HCT116 (cell line): ENCODE results near the gene STEAP4. TPM values are rescaled to one million over a fixed set of nuclear protein-coding genes. Genes with fewer than 3 reads are reported as not detected.

Experiments used
- ATAC-seq: fragments of 200-7000 bp; cut with Tn5 transposase; 2 replicates; pipeline ENCODE4 v1.9.1; 2020; ENCODE audit warnings: mild to moderate bottlenecking, moderate library complexity
- BruUV-seq: library from RNA; stranded (reverse); fragments of 400-500 nt; replicated peaks from 2 replicates; lab custom pipeline; 2021; lab: Mats Ljungman, UMichigan
- CTCF ChIA-PET: fragments of 300-600 bp; sonication (Branson Sonifier 250); formaldehyde crosslinking; loops from one replicate; lab custom pipeline; 2021; ENCODE audit warnings: antibody characterized with exemption; lab: Charles Lee
- POLR2A ChIA-PET: fragments of 300-600, 350-600 bp; sonication (Branson Sonifier 250); formaldehyde crosslinking; loops from one replicate; lab custom pipeline; 2021; ENCODE audit warnings: antibody characterized with exemption; lab: Charles Lee
- RAD21 ChIA-PET, 2 experiments: fragments of 300-600 bp; sonication (Branson Sonifier 250); formaldehyde crosslinking; loops; one replicate each; lab custom pipeline; 2023; ENCODE audit warnings: low total read pairs in 2 of 2; ENCODE audit not compliant: uncharacterized antibody in 2 of 2, unreplicated experiment in 2 of 2, low non-redundant PET in 1 of 2; lab: Charles Lee
- DNase-seq: peaks from one replicate; pipeline ENCODE4 v3.0.0-alpha.2; 2010; ENCODE audit warnings: low read depth, low spot score
- H2AFZ ChIP-seq: fragments of 200-600 bp; shearing (Covaris generic), sonication (generic); 2 replicates; pipeline ENCODE4 v1.6.1; 2017; ENCODE audit warnings: low read depth, mixed run types, mixed read lengths, antibody characterized with exemption, low read length; ENCODE audit not compliant: poor library complexity, severe bottlenecking
- H3K27ac ChIP-seq: 2 replicates; pipeline ENCODE4 v1.5.1; 2012; ENCODE audit warnings: low read depth, low read length
- H3K27me3 ChIP-seq: fragments of 200-600 bp; sonication (generic); 2 replicates; pipeline ENCODE4 v1.6.1; 2016; ENCODE audit warnings: mixed run types, low read length, mixed read lengths; ENCODE audit not compliant: insufficient read depth
- H3K36me3 ChIP-seq, 2 experiments: fragments of 200-500 bp in 1 of 2; fragments of 200-600 bp in 1 of 2; sonication (Bioruptor generic) in 1 of 2; sonication (generic) in 1 of 2; 2 replicates each; pipeline versions ENCODE4 v1.5.1 to v1.6.1; 2014 to 2016; ENCODE audit warnings: low read length in 2 of 2, inconsistent platforms in 1 of 2, mixed read lengths in 1 of 2, mixed run types in 1 of 2; ENCODE audit not compliant: insufficient read depth in 2 of 2, control insufficient read depth in 1 of 2
- H3K4me1 ChIP-seq, 2 experiments: fragments of 200-600 bp in 1 of 2; sonication (generic) in 1 of 2; 2 replicates each; pipeline versions ENCODE4 v1.5.1 to v1.6.1; 2012 to 2017; ENCODE audit warnings: low read length in 2 of 2, inconsistent platforms in 1 of 2, mild to moderate bottlenecking in 1 of 2, mixed read lengths in 1 of 2, mixed run types in 1 of 2, moderate library complexity in 1 of 2; ENCODE audit not compliant: insufficient read depth in 2 of 2, control insufficient read depth in 1 of 2
- H3K4me2 ChIP-seq: fragments of 200-600 bp; sonication (generic); 2 replicates; pipeline ENCODE4 v1.6.1; 2017; ENCODE audit warnings: mixed run types, low read length, mixed read lengths
- H3K4me3 ChIP-seq, 2 experiments: fragments of 200-600 bp in 1 of 2; sonication (generic) in 1 of 2; replicated peaks in 1 of 2; 2 replicates each; pipeline ENCODE4 v1.5.1; 2011 to 2016; ENCODE audit warnings: low read length in 2 of 2, control low read depth in 1 of 2, low read depth in 1 of 2, mild to moderate bottlenecking in 1 of 2, mixed read lengths in 1 of 2, mixed run types in 1 of 2
- H3K79me2 ChIP-seq: fragments of 200-600 bp; sonication (generic); 2 replicates; pipeline ENCODE4 v1.6.1; 2017; ENCODE audit warnings: mild to moderate bottlenecking, mixed run types, low read length, moderate library complexity, mixed read lengths; ENCODE audit not compliant: insufficient read depth
- H3K9ac ChIP-seq: fragments of 200-600 bp; sonication (generic); 2 replicates; pipeline ENCODE4 v1.6.1; 2016; ENCODE audit warnings: low read length, mixed read lengths
- H3K9me2 ChIP-seq: fragments of 200-600 bp; sonication (generic), shearing (Covaris generic); 2 replicates; pipeline ENCODE4 v1.6.1; 2017; ENCODE audit warnings: mixed run types, mild to moderate bottlenecking, moderate library complexity; ENCODE audit not compliant: insufficient read depth
- H3K9me3 ChIP-seq, 2 experiments: fragments of 200-500 bp in 1 of 2; fragments of 200-600 bp in 1 of 2; sonication (Bioruptor generic) in 1 of 2; sonication (generic) in 1 of 2; 2 replicates each; pipeline ENCODE4 v1.6.1; 2014 to 2017; ENCODE audit warnings: low read length in 2 of 2, mixed read lengths in 2 of 2, inconsistent platforms in 1 of 2, low read depth in 1 of 2, mild to moderate bottlenecking in 1 of 2, mixed run types in 1 of 2, moderate library complexity in 1 of 2; ENCODE audit not compliant: control insufficient read depth in 1 of 2, insufficient read depth in 1 of 2
- H4K20me1 ChIP-seq: fragments of 200-600 bp; sonication (generic), shearing (Covaris generic); 2 replicates; pipeline ENCODE4 v1.6.1; 2017; ENCODE audit warnings: mixed run types, mild to moderate bottlenecking, moderate library complexity; ENCODE audit not compliant: insufficient read depth
- CBX3 ChIP-seq: IDR thresholded peaks from 2 replicates; pipeline ENCODE4 v1.6.1; 2012; ENCODE audit warnings: low read depth
- CEBPB ChIP-seq: IDR thresholded peaks from 2 replicates; pipeline ENCODE4 v1.6.1; 2012; ENCODE audit warnings: low read depth
- CTCF ChIP-seq, 3 experiments: fragments of 200-600 bp in 1 of 3; sonication (generic) in 1 of 3; IDR thresholded peaks in 2 of 3; conservative IDR thresholded peaks in 1 of 3; 2 replicates each; pipeline ENCODE4 v1.5.1; 2012 to 2017; ENCODE audit warnings: low read depth in 2 of 3, low read length in 2 of 3, antibody characterized with exemption in 1 of 3, borderline replicate concordance in 1 of 3, control low read depth in 1 of 3, mild to moderate bottlenecking in 1 of 3, mixed read lengths in 1 of 3, mixed run types in 1 of 3, moderate library complexity in 1 of 3; ENCODE audit not compliant: insufficient read depth in 1 of 3
- ELF1 ChIP-seq: IDR thresholded peaks from 2 replicates; pipeline ENCODE4 v1.6.1; 2012; ENCODE audit warnings: low read depth, borderline replicate concordance
- FOSL1 ChIP-seq: IDR thresholded peaks from 2 replicates; pipeline ENCODE4 v1.6.1; 2012; ENCODE audit warnings: low read depth
- RAD21 ChIP-seq: IDR thresholded peaks from 2 replicates; pipeline ENCODE4 v1.6.1; 2012; ENCODE audit warnings: low read depth, mild to moderate bottlenecking
- SRF ChIP-seq: IDR thresholded peaks from 2 replicates; pipeline ENCODE4 v1.6.1; 2012; ENCODE audit warnings: low read depth
- ZBTB33 ChIP-seq: IDR thresholded peaks from 2 replicates; pipeline ENCODE4 v1.6.1; 2011; ENCODE audit warnings: mild to moderate bottlenecking, low read length, moderate library complexity; ENCODE audit not compliant: insufficient replicate concordance; ENCODE audit errors: extremely low read depth
- ZFX ChIP-seq: fragments of 450-650 bp; IDR thresholded peaks from 2 replicates; pipeline ENCODE4 v1.6.1; 2017
- intact Hi-C: fragments of 100-400 bp; cut with micrococcal nuclease; formaldehyde crosslinking; loops from 2 replicates; pipeline ENCODE4 v1.10.0; 2022
- total RNA-seq: library from RNA; stranded (reverse); gene quantifications from one replicate; pipeline ENCODE4 v1.2.1, GENCODE V29; 2021; ENCODE audit not compliant: unreplicated experiment

STEAP4 gene
- total RNA-seq, 1 experiment from 2014 or later, result 0.15 TPM

GRCh38 chr7:88262562-88262961 lies 44.1 kb downstream of the STEAP4 start:
- no peaks in the 10 kb centered on the region for H4K20me1 ChIP-seq
- H3K36me3 ChIP-seq, result no peaks in the 10 kb centered on the region
- no peak overlapping the region for H3K9ac ChIP-seq
- ChIA-PET POLR2A (no interaction called here), RAD21 (no interaction called here), CTCF (no interaction called here)
- H3K9me3 ChIP-seq, result no peaks in the 10 kb centered on the region
- no peaks in the 10 kb centered on the region for H3K4me1 ChIP-seq
- no peaks in the 10 kb centered on the region for H3K9me2 ChIP-seq
- no peaks in the 10 kb centered on the region for H3K79me2 ChIP-seq
- ATAC-seq (no peak), DNase-seq (no peak)
- BruUV-seq, result no TSS peak
- TF ChIP-seq CTCF (IDR thresholded peaks at IDR 0.05 in 2 of 3, conservative IDR thresholded peaks at IDR 0.05 in 1 of 3; ENCODE audit: borderline replicate concordance in 1 of 3, insufficient read depth in 1 of 3, low read depth in 2 of 3, low read length in 2 of 3) (no peak), CEBPB (no peak), CBX3 (no peak), ZFX (no peak), ELF1 (no peak), SRF (no peak), RAD21 (no peak), FOSL1 (no peak), ZBTB33 (no peak)
- H3K27me3 ChIP-seq, result no peaks in the 10 kb centered on the region
- intact Hi-C loops, result no loop called here
- no peak overlapping the region for H2AFZ ChIP-seq
- no peak overlapping the region for H3K27ac ChIP-seq
- no peak overlapping the region for H3K4me2 ChIP-seq
- H3K4me3 ChIP-seq, result no peak overlapping the region
